WTC11 (cell line): Measurements from ENCODE around the gene ELANE. TPM values are rescaled to one million over a fixed set of nuclear protein-coding genes. Genes with fewer than 3 reads are reported as not detected.

Experiments
- ATAC-seq: fragments of 200-7000 bp; cut with Tn5 transposase; 2 replicates; pipeline ENCODE4 v1.10.0; 2021; ENCODE audit warnings: mild to moderate bottlenecking, moderate library complexity
- CTCF ChIA-PET: fragments of 300-600 bp; sonication (Branson Sonifier 250); formaldehyde crosslinking; loops from one replicate; lab custom pipeline; 2021; ENCODE audit warnings: antibody characterized with exemption; lab: Charles Lee
- POLR2A ChIA-PET: fragments of 350-600 bp; sonication (Branson Sonifier 250); formaldehyde crosslinking; loops from one replicate; lab custom pipeline; 2021; ENCODE audit warnings: antibody characterized with exemption; lab: Charles Lee
- DNase-seq: peaks from one replicate; pipeline ENCODE4 v3.0.0; 2021; ENCODE audit warnings: low spot score
- H3K27ac Mint-ChIP-seq: 2 replicates; pipeline ENCODE4 v1.8.0; 2021; ENCODE audit warnings: mixed read lengths
- H3K27me3 Mint-ChIP-seq: 2 replicates; pipeline ENCODE4 v1.8.0; 2021; ENCODE audit warnings: low read depth, mild to moderate bottlenecking, moderate library complexity, mixed read lengths
- H3K36me3 Mint-ChIP-seq: 2 replicates; pipeline ENCODE4 v1.8.0; 2021; ENCODE audit warnings: mixed read lengths
- H3K4me1 Mint-ChIP-seq: 2 replicates; pipeline ENCODE4 v1.8.0; 2022; ENCODE audit warnings: mixed read lengths
- H3K4me3 Mint-ChIP-seq: 2 replicates; pipeline ENCODE4 v1.8.0; 2021; ENCODE audit warnings: mild to moderate bottlenecking, moderate library complexity, mixed read lengths
- H3K9me3 Mint-ChIP-seq: 2 replicates; pipeline ENCODE4 v1.8.0; 2021; ENCODE audit warnings: mixed read lengths
- CBFB ChIP-seq: sonication (generic); formaldehyde crosslinking; IDR thresholded peaks from 2 replicates; pipeline ENCODE4 v1.8.1; 2022; ENCODE audit warnings: mild to moderate bottlenecking, low read depth, missing genetic modification reagents
- ERG ChIP-seq: fragments of 250-450 bp; sonication (Bioruptor Pico); IDR thresholded peaks from 2 replicates; pipeline ENCODE4 v1.8.0; 2021; ENCODE audit warnings: mild to moderate bottlenecking
- FOXK1 ChIP-seq: sonication (generic); formaldehyde crosslinking; IDR thresholded peaks from 2 replicates; pipeline ENCODE4 v1.8.0; 2022; ENCODE audit warnings: mild to moderate bottlenecking, moderate library complexity, missing genetic modification reagents
- FOXP4 ChIP-seq: sonication (generic); formaldehyde crosslinking; IDR thresholded peaks from 2 replicates; pipeline ENCODE4 v1.8.0; 2022; ENCODE audit warnings: mild to moderate bottlenecking, missing genetic modification reagents
- GTF2I ChIP-seq: fragments of 250-450 bp; sonication (Bioruptor Pico); conservative IDR thresholded peaks from 2 replicates; pipeline ENCODE4 v1.4.0; 2021; ENCODE audit warnings: mild to moderate bottlenecking
- JAZF1 ChIP-seq: fragments of 250-450 bp; sonication (Bioruptor Pico); IDR thresholded peaks from 2 replicates; pipeline ENCODE4 v1.9.0; 2021; ENCODE audit warnings: moderate library complexity, mild to moderate bottlenecking, inconsistent platforms
- JUN ChIP-seq: sonication (generic); formaldehyde crosslinking; IDR thresholded peaks from 2 replicates; pipeline ENCODE4 v1.8.0; 2023; ENCODE audit warnings: mild to moderate bottlenecking, missing genetic modification reagents
- MXD4 ChIP-seq: fragments of 250-450 bp; sonication (Bioruptor Pico); IDR thresholded peaks from 2 replicates; pipeline ENCODE4 v1.8.0; 2021; ENCODE audit warnings: mild to moderate bottlenecking, moderate library complexity, borderline replicate concordance
- MYBL2 ChIP-seq: sonication (generic); formaldehyde crosslinking; IDR thresholded peaks from 2 replicates; pipeline ENCODE4 v1.8.1; 2023; ENCODE audit warnings: mild to moderate bottlenecking, moderate library complexity, missing genetic modification reagents
- NR1H2 ChIP-seq: sonication (generic); formaldehyde crosslinking; IDR thresholded peaks from 2 replicates; pipeline ENCODE4 v1.9.0; 2021; ENCODE audit warnings: mild to moderate bottlenecking, moderate library complexity, missing genetic modification reagents
- PRRX2 ChIP-seq: fragments of 250-450 bp; sonication (Bioruptor Pico); IDR thresholded peaks from 2 replicates; pipeline ENCODE4 v1.8.0; 2021; ENCODE audit warnings: mild to moderate bottlenecking
- SMAD4 ChIP-seq: sonication (generic); formaldehyde crosslinking; IDR thresholded peaks from 2 replicates; pipeline ENCODE4 v1.8.0; 2022; ENCODE audit warnings: mild to moderate bottlenecking, missing genetic modification reagents
- TCF7 ChIP-seq: sonication (generic); formaldehyde crosslinking; IDR thresholded peaks from 2 replicates; pipeline ENCODE4 v1.8.0; 2022; ENCODE audit warnings: mild to moderate bottlenecking, low read depth, missing genetic modification reagents, moderate library complexity
- ZNF121 ChIP-seq: sonication (generic); formaldehyde crosslinking; IDR thresholded peaks from 2 replicates; pipeline ENCODE4 v1.8.0; 2023; ENCODE audit warnings: missing genetic modification reagents
- ZNF138 ChIP-seq: sonication (generic); formaldehyde crosslinking; conservative IDR thresholded peaks from 2 replicates; pipeline ENCODE4 v1.8.1; 2022; ENCODE audit warnings: mild to moderate bottlenecking, moderate library complexity, missing genetic modification reagents
- ZNF532 ChIP-seq: fragments of 250-450 bp; sonication (Bioruptor Pico); IDR thresholded peaks from 2 replicates; pipeline ENCODE4 v1.9.0; 2021; ENCODE audit warnings: mild to moderate bottlenecking, borderline replicate concordance
- total RNA-seq: library from RNA; stranded (reverse); gene quantifications from 3 replicates; pipeline ENCODE4 v1.2.3, GENCODE V29; 2021
- TF ChIP-seq, protein P1 (sequence below): sonication (generic); formaldehyde crosslinking; IDR thresholded peaks from 2 replicates; pipeline ENCODE4 v1.8.0; 2022; ENCODE audit warnings: mild to moderate bottlenecking, missing genetic modification reagents
- TF ChIP-seq, protein P2 (sequence below): sonication (generic); formaldehyde crosslinking; IDR thresholded peaks from 2 replicates; pipeline ENCODE4 v1.8.0; 2022; ENCODE audit warnings: missing genetic modification reagents
- TF ChIP-seq, protein P3 (sequence below): sonication (generic); formaldehyde crosslinking; IDR thresholded peaks from 2 replicates; pipeline ENCODE4 v1.8.1; 2022; ENCODE audit warnings: low read depth, mild to moderate bottlenecking, moderate library complexity, missing genetic modification reagents, borderline replicate concordance

The ELANE gene
- total RNA-seq, 1 experiment from 2014 or later, result not detected

DNA sequence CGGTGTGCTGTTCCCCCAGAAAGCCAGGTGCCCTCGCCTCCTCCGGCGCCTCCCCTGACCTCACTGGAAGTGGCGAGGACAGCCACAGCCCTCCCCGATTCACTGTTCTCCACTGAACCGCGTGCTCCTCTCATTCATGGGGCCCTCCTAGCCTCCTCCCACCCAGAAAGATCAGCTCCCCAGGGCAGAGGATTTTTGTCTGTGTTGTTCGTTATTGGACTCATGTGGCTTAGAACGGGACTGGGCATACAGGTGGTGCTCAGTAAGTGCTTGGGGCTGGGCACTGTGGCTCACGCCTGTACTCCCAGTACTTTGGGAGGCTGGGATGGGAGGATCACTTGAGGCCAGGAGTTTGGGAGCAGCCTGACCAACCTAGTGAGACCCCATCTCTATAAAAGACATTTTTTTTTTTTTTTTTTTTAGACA, 7.5 kb upstream of the ELANE start:
- no peaks in the 10 kb centered on the region for H3K4me1 Mint-ChIP-seq
- peaks cover 4% of the 10 kb centered on the region for H3K9me3 Mint-ChIP-seq
- H3K36me3 Mint-ChIP-seq, result no peaks in the 10 kb centered on the region
- DNase-seq, result no peak
- ChIA-PET POLR2A (no interaction called here), CTCF (interaction anchor here (0.7 kb wide), 1 partner anchor 981 kb away, joined by 6 read pairs; no protein-coding TSS in a partner anchor)
- H3K27me3 Mint-ChIP-seq, result peaks cover 42% of the 10 kb centered on the region
- no peak for TF ChIP-seq CBFB (CRISPR knock-in tag)
- peak; percentile 92 for TF ChIP-seq ZNF121 (CRISPR knock-in tag)
- no peak for TF ChIP-seq TCF7 (CRISPR knock-in tag)
- TF ChIP-seq MYBL2 (CRISPR knock-in tag), result no peak
- TF ChIP-seq FOXK1 (CRISPR knock-in tag), result no peak
- TF ChIP-seq, protein P1, sequence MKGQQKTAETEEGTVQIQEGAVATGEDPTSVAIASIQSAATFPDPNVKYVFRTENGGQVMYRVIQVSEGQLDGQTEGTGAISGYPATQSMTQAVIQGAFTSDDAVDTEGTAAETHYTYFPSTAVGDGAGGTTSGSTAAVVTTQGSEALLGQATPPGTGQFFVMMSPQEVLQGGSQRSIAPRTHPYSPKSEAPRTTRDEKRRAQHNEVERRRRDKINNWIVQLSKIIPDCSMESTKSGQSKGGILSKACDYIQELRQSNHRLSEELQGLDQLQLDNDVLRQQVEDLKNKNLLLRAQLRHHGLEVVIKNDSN, result no peak
- peak; percentile 12; the same call in 1 of the 2 replicates for TF ChIP-seq GTF2I
- no peak for TF ChIP-seq MXD4 (CRISPR knock-in tag)
- no peak for TF ChIP-seq JUN (CRISPR knock-in tag)
- no peak for TF ChIP-seq SMAD4 (CRISPR knock-in tag)
- TF ChIP-seq FOXP4, result no peak
- no peak for TF ChIP-seq ZNF138 (CRISPR knock-in tag)
- no peak for TF ChIP-seq JAZF1
- peak overlapping the region; percentile 52 for H3K4me3 Mint-ChIP-seq
- H3K27ac Mint-ChIP-seq, result no peak overlapping the region
- ATAC-seq, result peak; percentile 22; the same call in 1 of the 2 replicates

DNA sequence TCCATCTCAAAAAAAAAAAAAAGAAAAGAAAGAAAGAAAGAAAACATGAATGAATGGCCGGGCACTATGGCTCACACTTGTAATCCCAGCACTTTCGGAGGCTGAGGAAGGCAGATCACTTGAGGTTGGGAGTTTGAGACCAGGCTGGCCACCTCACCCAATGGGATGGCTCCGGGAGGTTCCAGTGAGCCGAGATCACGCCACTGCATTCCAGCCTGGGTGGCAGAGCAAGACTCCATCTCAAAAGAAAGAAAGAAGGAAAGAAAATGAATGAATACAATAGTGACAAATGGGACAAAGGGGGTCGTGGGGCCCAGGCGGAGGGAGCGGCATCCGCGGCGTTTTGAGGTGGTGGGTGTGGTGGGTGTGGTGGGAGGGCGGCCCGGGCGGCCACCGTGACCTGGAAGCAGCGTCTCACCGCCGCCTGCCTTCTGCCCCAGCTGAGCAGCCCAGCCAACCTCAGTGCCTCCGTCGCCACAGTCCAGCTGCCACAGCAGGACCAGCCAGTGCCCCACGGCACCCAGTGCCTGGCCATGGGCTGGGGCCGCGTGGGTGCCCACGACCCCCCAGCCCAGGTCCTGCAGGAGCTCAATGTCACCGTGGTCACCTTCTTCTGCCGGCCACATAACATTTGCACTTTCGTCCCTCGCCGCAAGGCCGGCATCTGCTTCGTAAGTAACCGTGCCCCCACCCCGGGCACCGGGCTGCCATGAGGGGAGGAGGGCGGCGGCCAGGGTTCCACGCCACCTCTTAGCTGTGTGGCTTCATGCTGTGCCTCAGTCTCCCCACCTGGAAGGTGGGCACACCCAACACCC, 6.2 kb upstream of the ELANE start:
- no peaks in the 10 kb centered on the region for H3K36me3 Mint-ChIP-seq
- H3K4me1 Mint-ChIP-seq, result no peaks in the 10 kb centered on the region
- H3K9me3 Mint-ChIP-seq, result peaks cover 4% of the 10 kb centered on the region
- H3K27ac Mint-ChIP-seq, result no peak overlapping the region
- ChIA-PET CTCF (interaction anchor here (0.7 kb wide), 1 partner anchor 152 kb away, joined by 3 read pairs; no protein-coding TSS in a partner anchor), POLR2A (no interaction called here)
- DNase-seq, result no peak
- H3K27me3 Mint-ChIP-seq, result peaks cover 41% of the 10 kb centered on the region
- H3K4me3 Mint-ChIP-seq, result no peak overlapping the region
- no peak for ATAC-seq
- TF ChIP-seq PRRX2 (CRISPR knock-in tag) (no peak), ERG (CRISPR knock-in tag) (no peak), CBFB (CRISPR knock-in tag) (no peak), ZNF532 (CRISPR knock-in tag) (no peak), NR1H2 (CRISPR knock-in tag) (no peak), FOXP4 (no peak)
- TF ChIP-seq, protein P2, sequence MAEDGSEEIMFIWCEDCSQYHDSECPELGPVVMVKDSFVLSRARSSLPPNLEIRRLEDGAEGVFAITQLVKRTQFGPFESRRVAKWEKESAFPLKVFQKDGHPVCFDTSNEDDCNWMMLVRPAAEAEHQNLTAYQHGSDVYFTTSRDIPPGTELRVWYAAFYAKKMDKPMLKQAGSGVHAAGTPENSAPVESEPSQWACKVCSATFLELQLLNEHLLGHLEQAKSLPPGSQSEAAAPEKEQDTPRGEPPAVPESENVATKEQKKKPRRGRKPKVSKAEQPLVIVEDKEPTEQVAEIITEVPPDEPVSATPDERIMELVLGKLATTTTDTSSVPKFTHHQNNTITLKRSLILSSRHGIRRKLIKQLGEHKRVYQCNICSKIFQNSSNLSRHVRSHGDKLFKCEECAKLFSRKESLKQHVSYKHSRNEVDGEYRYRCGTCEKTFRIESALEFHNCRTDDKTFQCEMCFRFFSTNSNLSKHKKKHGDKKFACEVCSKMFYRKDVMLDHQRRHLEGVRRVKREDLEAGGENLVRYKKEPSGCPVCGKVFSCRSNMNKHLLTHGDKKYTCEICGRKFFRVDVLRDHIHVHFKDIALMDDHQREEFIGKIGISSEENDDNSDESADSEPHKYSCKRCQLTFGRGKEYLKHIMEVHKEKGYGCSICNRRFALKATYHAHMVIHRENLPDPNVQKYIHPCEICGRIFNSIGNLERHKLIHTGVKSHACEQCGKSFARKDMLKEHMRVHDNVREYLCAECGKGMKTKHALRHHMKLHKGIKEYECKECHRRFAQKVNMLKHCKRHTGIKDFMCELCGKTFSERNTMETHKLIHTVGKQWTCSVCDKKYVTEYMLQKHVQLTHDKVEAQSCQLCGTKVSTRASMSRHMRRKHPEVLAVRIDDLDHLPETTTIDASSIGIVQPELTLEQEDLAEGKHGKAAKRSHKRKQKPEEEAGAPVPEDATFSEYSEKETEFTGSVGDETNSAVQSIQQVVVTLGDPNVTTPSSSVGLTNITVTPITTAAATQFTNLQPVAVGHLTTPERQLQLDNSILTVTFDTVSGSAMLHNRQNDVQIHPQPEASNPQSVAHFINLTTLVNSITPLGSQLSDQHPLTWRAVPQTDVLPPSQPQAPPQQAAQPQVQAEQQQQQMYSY (CRISPR knock-in tag), result no peak
- TF ChIP-seq, protein P3, sequence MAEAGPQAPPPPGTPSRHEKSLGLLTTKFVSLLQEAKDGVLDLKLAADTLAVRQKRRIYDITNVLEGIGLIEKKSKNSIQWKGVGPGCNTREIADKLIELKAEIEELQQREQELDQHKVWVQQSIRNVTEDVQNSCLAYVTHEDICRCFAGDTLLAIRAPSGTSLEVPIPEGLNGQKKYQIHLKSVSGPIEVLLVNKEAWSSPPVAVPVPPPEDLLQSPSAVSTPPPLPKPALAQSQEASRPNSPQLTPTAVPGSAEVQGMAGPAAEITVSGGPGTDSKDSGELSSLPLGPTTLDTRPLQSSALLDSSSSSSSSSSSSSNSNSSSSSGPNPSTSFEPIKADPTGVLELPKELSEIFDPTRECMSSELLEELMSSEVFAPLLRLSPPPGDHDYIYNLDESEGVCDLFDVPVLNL (CRISPR knock-in tag), result no peak
